Endothelial cell of umbilical vein (primary cell): Measurements from ENCODE around the gene CLEC4E. TPM values are rescaled to one million over a fixed set of nuclear protein-coding genes. Genes with fewer than 3 reads are reported as not detected.

Source experiments
- BruUV-seq: library from RNA; stranded (reverse); fragments of 400-500 nt; replicated peaks from 2 replicates; lab custom pipeline; 2021; lab: Mats Ljungman, UMichigan
- CTCF ChIA-PET: fragments of 300-600, 350-600 bp; sonication (Branson Sonifier 250); formaldehyde crosslinking; loops from one replicate; lab custom pipeline; 2021; ENCODE audit warnings: antibody characterized with exemption, inconsistent platforms; lab: Charles Lee
- POLR2A ChIA-PET: fragments of 300-600, 350-600 bp; sonication (Branson Sonifier 250); formaldehyde crosslinking; loops from one replicate; lab custom pipeline; 2021; ENCODE audit warnings: antibody characterized with exemption, inconsistent platforms; lab: Charles Lee
- DNase-seq: peaks from one replicate; pipeline ENCODE4 v3.0.0-alpha.2; 2011; ENCODE audit warnings: low read depth, low spot score
- FAIRE-seq: peaks from 2 replicates; lab custom pipeline; 2011; peaks lifted over from hg19 to GRCh38; lab: Jason Lieb, UNC
- H2AFZ ChIP-seq: 2 replicates; pipeline ENCODE4 v1.6.0; 2012; ENCODE audit warnings: low read depth, low read length, control low read depth, inconsistent platforms
- H3K27ac ChIP-seq: 2 replicates; pipeline ENCODE4 v1.5.1; 2011; ENCODE audit warnings: low read depth, mild to moderate bottlenecking, control low read depth, low read length, moderate library complexity; ENCODE audit not compliant: insufficient read depth
- H3K27me3 ChIP-seq, 2 experiments: 2 replicates each; pipeline versions ENCODE4 v1.6.0 to v1.6.1; 2011; ENCODE audit warnings: low read length in 2 of 2, mixed read lengths in 1 of 2; ENCODE audit not compliant: control insufficient read depth in 2 of 2, insufficient read depth in 2 of 2
- H3K36me3 ChIP-seq, 2 experiments: 2 replicates in 1 of 2; 3 replicates in 1 of 2; pipeline ENCODE4 v1.5.1; 2011; ENCODE audit warnings: low read length in 2 of 2, mild to moderate bottlenecking in 1 of 2, moderate library complexity in 1 of 2; ENCODE audit not compliant: control insufficient read depth in 2 of 2, insufficient read depth in 2 of 2; ENCODE audit errors: extremely low read depth in 1 of 2
- H3K4me1 ChIP-seq: 3 replicates; pipeline ENCODE4 v1.5.1; 2011; ENCODE audit warnings: mild to moderate bottlenecking, low read length; ENCODE audit not compliant: control insufficient read depth, insufficient read depth; ENCODE audit errors: extremely low read depth
- H3K4me2 ChIP-seq: 2 replicates; pipeline ENCODE4 v1.6.1; 2011; ENCODE audit warnings: low read length, control low read depth, mixed read lengths; ENCODE audit not compliant: insufficient read depth
- H3K4me3 ChIP-seq, 3 experiments: fragments of 200-600 bp in 1 of 3; sonication (generic), shearing (Covaris generic) in 1 of 3; replicated peaks in 1 of 3; 2 replicates each; pipeline ENCODE4 v1.5.1; 2011 to 2016; ENCODE audit warnings: control low read depth in 3 of 3, low read length in 3 of 3, mild to moderate bottlenecking in 2 of 3, inconsistent platforms in 1 of 3, low read depth in 1 of 3, moderate library complexity in 1 of 3; ENCODE audit not compliant: insufficient read depth in 1 of 3
- H3K79me2 ChIP-seq: 2 replicates; pipeline ENCODE4 v1.6.0; 2012; ENCODE audit warnings: low read length, inconsistent platforms; ENCODE audit not compliant: control insufficient read depth, insufficient read depth
- H3K9ac ChIP-seq: replicated peaks from 2 replicates; pipeline ENCODE3; 2011; ENCODE audit warnings: low read length, control low read depth; ENCODE audit not compliant: insufficient read depth; ENCODE audit errors: extremely low read depth
- H3K9me1 ChIP-seq: replicated peaks from 3 replicates; pipeline ENCODE4 v1.6.0; 2011; ENCODE audit warnings: mild to moderate bottlenecking, low read length; ENCODE audit not compliant: control insufficient read depth, insufficient read depth; ENCODE audit errors: extremely low read depth
- H3K9me3 ChIP-seq: replicated peaks from 2 replicates; pipeline ENCODE4 v1.5.1; 2012; ENCODE audit warnings: low read length, inconsistent platforms; ENCODE audit not compliant: control insufficient read depth, insufficient read depth
- H4K20me1 ChIP-seq: replicated peaks from 2 replicates; pipeline ENCODE3; 2011; ENCODE audit warnings: mild to moderate bottlenecking, low read length; ENCODE audit not compliant: control insufficient read depth, insufficient read depth; ENCODE audit errors: extremely low read depth
- CTCF ChIP-seq, 2 donors: IDR thresholded peaks; 1 replicate in 1 of 2; 2 replicates in 1 of 2; pipeline ENCODE4 v1.5.1; 2011; ENCODE audit warnings: low read length in 2 of 2, mild to moderate bottlenecking in 2 of 2, moderate library complexity in 2 of 2, control low read depth in 1 of 2, inconsistent platforms in 1 of 2, low read depth in 1 of 2; ENCODE audit not compliant: insufficient read depth in 1 of 2; ENCODE audit errors: extremely low read depth in 1 of 2
- FOS ChIP-seq: IDR thresholded peaks from 2 replicates; pipeline ENCODE4 v1.6.1; 2011; ENCODE audit warnings: mild to moderate bottlenecking, low read length, moderate library complexity, borderline replicate concordance; ENCODE audit not compliant: insufficient read depth
- GATA2 ChIP-seq: IDR thresholded peaks from 2 replicates; pipeline ENCODE4 v1.7.0; 2011; ENCODE audit warnings: low read depth, mild to moderate bottlenecking, moderate library complexity, mixed read lengths, low read length; ENCODE audit not compliant: insufficient read length, insufficient read depth
- JUN ChIP-seq: IDR thresholded peaks from 2 replicates; pipeline ENCODE4 v1.6.1; 2011; ENCODE audit warnings: borderline replicate concordance, low read depth; ENCODE audit not compliant: insufficient read length, insufficient read depth
- MAX ChIP-seq: IDR thresholded peaks from 2 replicates; pipeline ENCODE4 v1.6.1; 2011; ENCODE audit not compliant: insufficient read depth, insufficient read length
- MYC ChIP-seq: IDR thresholded peaks from one replicate; pipeline ENCODE4 v1.6.1; 2011; ENCODE audit warnings: mild to moderate bottlenecking, low read depth, low read length
- POLR2A ChIP-seq: IDR thresholded peaks from 2 replicates; pipeline ENCODE4 v1.6.1; 2012; ENCODE audit warnings: low read depth, mild to moderate bottlenecking, control low read depth, low read length
- POLR2AphosphoS5 ChIP-seq: IDR thresholded peaks from 2 replicates; pipeline ENCODE4 v1.6.1; 2012; ENCODE audit warnings: low read depth, mild to moderate bottlenecking, control low read depth, low read length, moderate library complexity; ENCODE audit not compliant: insufficient read depth
- dilution Hi-C: fragments of 300-500 bp; cut with MboI; formaldehyde crosslinking; loops from one replicate; pipeline ENCODE4 v1.15.0; 2019; ENCODE audit warnings: low sequenced_read_pairs; ENCODE audit not compliant: extremely low pct_ligation_motif_present
- intact Hi-C: fragments of 100-400 bp; cut with micrococcal nuclease; formaldehyde crosslinking; loops from one replicate; pipeline ENCODE4 v1.10.0; 2022
- polyA plus RNA-seq, 4 experiments: library from polyadenylated mRNA; depleted of rRNA in 3 of 4; stranded (reverse) in 3 of 4; unstranded in 1 of 4; fragments of >200 nt; gene quantifications; 2 replicates each; pipeline versions ENCODE4 v1.2.1 to v1.2.3, GENCODE V29; 2011 to 2012; ENCODE audit warnings: missing spikeins in 1 of 4
- total RNA-seq: library from RNA; stranded (reverse); gene quantifications from 2 replicates; pipeline ENCODE4 v1.2.3, GENCODE V29; 2021

Gene CLEC4E
- total and polyA plus RNA-seq, 2 donors (not counting 3 experiments of a cell fraction or from before 2014, with no cell fraction given) = not detected

GRCh38 chr12:8508910-8509841, 31.5 kb downstream of the CLEC4E start:
- H2AFZ ChIP-seq = no peak overlapping the region
- H3K27me3 ChIP-seq = peaks cover 0 to 6% of the 10 kb centered on the region in 2 experiments
- TF ChIP-seq JUN (no peak), POLR2AphosphoS5 (no peak), GATA2 (no peak), POLR2A (no peak), MYC (no peak)
- no peaks in the 10 kb centered on the region for H3K9me1 ChIP-seq
- CTCF ChIA-PET = interaction anchor here (0.6 to 2.1 kb wide), 2 partner anchors 9 to 35 kb away, joined by 3 to 6 read pairs; no protein-coding TSS in a partner anchor
- H3K4me3 ChIP-seq = no peak overlapping the region
- DNase-seq (no peak), FAIRE-seq (no peak)
- BruUV-seq = no TSS peak
- H3K79me2 ChIP-seq = no peaks in the 10 kb centered on the region
- H3K9ac ChIP-seq = no peak overlapping the region
- H4K20me1 ChIP-seq = no peaks in the 10 kb centered on the region
- no peaks in the 10 kb centered on the region for H3K36me3 ChIP-seq
- no peaks in the 10 kb centered on the region for H3K4me1 ChIP-seq
- no peak overlapping the region for H3K27ac ChIP-seq
- dilution Hi-C loops (no loop called here), intact Hi-C loops (no loop called here)
- POLR2A ChIA-PET = no interaction called here
- no peak overlapping the region for H3K4me2 ChIP-seq
- H3K9me3 ChIP-seq = no peaks in the 10 kb centered on the region

DNA sequence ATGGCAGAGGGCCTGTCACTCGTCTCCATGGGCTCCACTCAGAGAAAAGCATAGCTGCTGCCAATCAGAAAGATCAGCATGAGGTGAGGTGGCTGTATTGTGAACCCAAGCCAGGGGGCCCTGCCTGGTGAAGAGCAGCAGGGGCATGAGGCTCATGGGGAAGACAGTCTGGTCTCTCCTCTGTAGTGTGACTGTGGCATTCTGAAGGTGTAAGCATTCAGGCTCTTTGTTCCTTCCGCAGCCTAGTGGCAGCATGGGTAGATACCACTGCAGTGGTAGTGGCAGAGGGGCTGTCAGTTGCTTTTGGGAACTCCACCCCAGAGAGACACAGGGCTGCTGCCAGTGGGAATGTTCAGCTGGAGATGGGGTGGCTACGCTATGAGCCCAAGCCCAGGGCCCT, 32.5 kb downstream of the CLEC4E start:
- no peak overlapping the region for H3K4me2 ChIP-seq
- H3K79me2 ChIP-seq = no peaks in the 10 kb centered on the region
- no peak overlapping the region for H2AFZ ChIP-seq
- TF ChIP-seq CTCF (IDR thresholded peaks at IDR 0.05; ENCODE audit: extremely low read depth in 1 of 2, insufficient read depth in 1 of 2, low read depth in 1 of 2, low read length in 2 of 2) (no peak), FOS (no peak), MYC (no peak), MAX (no peak), JUN (no peak), POLR2AphosphoS5 (no peak), GATA2 (no peak)
- dilution Hi-C loops (no loop called here), intact Hi-C loops (no loop called here)
- DNase-seq = no peak
- POLR2A ChIA-PET = no interaction called here
- H3K27ac ChIP-seq = no peak overlapping the region
- no peaks in the 10 kb centered on the region for H3K9me3 ChIP-seq
- H3K4me1 ChIP-seq = no peaks in the 10 kb centered on the region
- BruUV-seq = no TSS peak
- H3K9me1 ChIP-seq = no peaks in the 10 kb centered on the region
- peaks cover 0 to 4% of the 10 kb centered on the region in 2 experiments for H3K27me3 ChIP-seq
- CTCF ChIA-PET = interaction anchor here (1.0 kb wide), 1 partner anchor 36 kb away, joined by 3 read pairs; no protein-coding TSS in a partner anchor
- H3K4me3 ChIP-seq = no peak overlapping the region
- no peak overlapping the region for H3K9ac ChIP-seq
- H3K36me3 ChIP-seq = no peaks in the 10 kb centered on the region
- H4K20me1 ChIP-seq = no peaks in the 10 kb centered on the region
- FAIRE-seq = no peak
